Measurements from ENCODE around the gene FRMD4B. TPM values are rescaled to one million over a fixed set of nuclear protein-coding genes. Genes with fewer than 3 reads are reported as not detected.

Gene FRMD4B
- total RNA-seq, 1 donor from 2014 or later = 7.5 TPM

DNA sequence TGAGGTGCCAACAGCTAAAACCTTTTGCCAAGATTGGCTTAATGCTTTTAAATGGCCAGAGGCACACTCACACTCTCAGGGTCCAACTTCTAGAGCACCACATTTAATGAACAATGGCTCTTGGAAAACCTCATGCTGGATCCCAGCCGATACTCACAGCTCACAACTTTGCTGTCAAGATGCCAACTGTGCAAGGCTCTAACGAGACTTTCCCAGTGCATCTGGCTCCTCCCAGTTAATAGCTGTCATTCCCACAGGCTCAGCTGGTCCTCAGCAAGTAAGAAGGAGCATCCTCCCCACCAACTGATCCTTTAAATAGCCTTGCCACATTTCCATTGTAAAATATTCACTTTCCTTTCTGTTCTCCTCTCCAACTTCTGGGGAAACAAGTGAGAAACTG lies 20.3 kb upstream of the FRMD4B start:
- DNase-seq (ENCODE audit: low read depth) = peak; percentile 68

DNA sequence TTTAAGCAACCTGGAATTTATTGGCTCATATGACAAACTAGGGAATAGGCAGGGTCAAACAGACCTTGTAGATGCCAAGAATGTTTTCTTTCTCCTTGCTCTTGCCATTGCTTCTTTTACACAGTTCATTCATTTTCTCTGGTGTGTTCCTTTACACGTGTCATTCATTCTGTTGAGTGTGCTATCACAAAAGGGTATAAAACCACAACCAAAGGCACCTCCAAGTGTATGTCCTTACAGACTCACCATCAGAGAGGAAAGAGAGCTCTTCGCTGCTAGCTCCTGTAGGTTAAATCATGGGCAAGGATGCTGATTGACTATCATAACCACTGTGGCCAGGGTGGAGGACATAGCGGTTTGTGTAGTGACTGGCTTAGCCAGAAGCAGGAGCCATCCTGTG lies 19.2 kb upstream of the FRMD4B start:
- no peak for DNase-seq (ENCODE audit: low read depth)

DNA sequence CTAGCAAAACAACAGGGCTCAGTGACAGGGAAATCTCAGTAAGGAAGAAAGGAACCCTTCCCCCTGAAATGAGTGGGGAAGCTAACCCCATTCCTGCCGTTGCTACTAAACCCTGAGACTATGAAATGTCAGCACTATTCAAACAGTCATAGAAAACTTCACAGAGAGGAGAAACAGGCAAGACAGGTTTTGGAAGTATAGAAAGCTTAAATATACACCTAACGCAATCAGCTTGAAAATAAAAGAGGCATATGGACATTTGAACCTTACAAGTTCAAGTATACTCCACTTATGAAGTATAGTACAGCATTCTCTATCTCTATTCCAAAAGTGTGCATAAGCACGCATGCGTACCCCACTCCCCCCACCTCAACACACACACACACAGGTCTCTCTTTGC lies 17.6 kb upstream of the FRMD4B start:
- no peak for DNase-seq (ENCODE audit: low read depth)

DNA sequence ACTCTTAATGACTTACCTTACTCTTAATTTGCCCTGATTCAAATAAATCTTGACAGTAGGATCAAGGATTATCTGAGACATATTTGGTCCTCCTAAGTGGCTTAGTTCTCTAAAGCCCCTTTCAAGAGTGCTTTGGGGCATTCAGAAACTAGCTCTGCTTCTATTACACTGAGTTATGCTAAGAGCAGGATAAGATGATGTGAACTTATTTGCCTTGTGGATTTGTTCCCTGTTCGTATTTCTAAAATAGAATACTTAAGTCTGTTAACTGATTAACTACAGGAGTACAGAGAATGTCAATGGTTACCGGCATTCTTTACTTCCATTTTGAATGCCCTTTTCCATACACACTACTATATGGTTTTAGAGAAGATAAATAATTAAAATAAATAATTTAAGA lies 14.8 kb upstream of the FRMD4B start:
- DNase-seq (ENCODE audit: low read depth) = no peak

DNA sequence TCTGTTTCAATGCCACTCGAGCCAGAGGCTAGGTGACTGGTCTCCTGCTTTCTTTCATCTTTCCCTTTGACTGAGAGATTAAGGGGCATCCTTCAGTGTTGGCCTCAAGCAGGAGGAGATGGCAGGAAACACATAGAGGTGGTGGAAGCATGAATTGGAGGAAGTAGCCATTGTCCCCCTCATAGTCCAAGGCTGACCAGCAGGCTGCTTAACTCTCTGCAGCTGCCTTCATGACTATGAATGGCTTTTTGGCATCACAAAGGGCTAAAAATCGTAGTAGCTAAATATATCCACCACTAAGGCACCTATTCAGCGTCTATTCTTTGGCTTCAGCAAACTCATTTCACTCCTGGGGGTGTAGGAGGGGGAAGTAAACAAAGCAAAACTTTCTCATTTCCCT lies 7.0 kb upstream of the FRMD4B start:
- DNase-seq (ENCODE audit: low read depth) = no peak

DNA sequence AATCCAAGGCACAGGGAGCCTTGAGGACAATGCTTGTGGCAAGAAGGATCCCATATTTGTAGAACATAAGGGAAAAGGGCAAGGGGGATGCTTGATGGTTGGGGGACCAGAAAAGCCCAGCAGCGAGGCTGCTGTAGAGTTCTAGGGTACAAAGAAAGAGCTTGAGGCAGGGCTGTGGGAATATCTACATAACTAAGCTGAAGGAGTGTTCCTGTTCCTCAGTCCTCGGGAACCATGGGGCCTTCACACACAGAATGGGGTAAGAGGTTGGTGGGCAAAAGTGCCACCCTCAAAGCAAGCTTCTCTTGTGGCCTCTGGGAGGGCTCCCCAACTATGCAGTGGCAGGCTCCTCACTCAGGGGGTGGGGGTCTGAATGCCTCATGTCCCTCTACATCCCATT lies 6.5 kb upstream of the FRMD4B start:
- DNase-seq (ENCODE audit: low read depth) = no peak

DNA sequence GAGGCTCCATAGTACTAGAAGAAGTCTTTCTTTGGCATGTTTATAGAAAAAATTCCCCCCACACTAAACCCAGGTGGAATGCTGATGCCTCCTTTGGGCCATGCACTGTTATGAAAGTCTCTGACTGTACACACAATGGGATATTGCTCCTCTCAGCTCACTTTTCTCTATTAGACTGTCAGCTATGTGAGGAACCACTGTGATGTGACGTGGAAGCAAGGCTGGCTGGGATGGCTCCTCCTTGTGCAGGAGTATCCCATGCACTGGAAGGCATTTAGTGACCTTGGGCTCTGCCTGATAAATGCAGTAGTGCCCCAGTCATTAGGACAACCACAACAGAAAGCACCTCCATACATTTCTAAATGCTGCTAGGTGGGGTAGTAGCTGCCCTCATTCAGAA lies 5.7 kb upstream of the FRMD4B start:
- no peak for DNase-seq (ENCODE audit: low read depth)

DNA sequence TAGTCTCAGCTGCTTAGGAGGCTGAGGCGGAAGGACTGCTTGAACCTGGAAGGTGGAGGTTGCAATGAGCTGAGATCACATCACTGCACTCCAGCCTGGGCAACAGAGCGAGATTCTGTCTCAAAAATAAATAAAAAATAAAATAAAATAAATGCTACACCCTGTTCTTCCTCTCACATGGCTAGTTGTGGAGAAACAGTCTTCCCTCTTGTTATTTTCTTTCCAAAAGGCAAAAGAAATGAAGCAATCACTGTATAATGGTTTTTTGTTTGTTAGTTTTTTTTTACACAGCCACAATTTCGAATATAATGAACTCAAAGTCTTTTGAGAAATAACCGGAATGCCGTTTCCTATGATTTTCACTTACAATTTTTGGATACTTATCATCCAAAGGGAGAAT lies 4.9 kb upstream of the FRMD4B start:
- DNase-seq (ENCODE audit: low read depth) = no peak

DNA sequence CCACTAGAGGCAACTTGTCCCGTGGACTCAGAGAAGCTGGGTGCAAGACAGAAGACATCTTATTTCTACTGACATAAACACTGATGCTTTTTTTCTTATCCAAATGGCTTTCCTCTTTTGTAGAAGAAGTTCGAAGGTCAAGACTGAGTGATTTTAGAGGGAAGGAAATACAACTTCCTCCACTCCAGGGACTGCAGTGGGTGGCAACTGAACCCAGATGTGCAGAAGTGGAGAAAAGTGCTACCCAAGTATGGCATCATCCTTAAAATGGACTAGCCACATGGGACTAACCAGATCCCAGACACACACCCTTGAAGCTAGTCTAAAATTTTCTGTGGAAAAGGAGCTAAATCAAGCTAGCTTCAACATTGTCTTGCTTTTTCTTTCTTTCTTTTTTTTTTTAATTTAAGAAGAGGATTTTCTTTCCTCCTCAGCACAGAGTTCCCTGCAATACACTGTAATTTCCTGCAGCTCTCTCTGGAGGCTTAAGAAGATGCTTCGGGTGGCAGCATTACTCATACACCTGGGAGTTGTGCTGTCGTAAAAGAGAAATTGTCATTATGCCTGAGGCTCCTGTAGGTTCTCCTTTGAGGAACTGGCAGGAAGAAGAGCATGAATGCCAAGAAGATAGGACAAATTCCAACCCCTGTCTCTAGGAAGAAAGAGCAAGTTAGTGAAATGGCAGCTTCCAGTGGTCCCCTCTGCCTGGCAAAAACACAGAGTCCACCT lies 3.8 kb upstream of the FRMD4B start:
- DNase-seq (ENCODE audit: low read depth) = no peak

DNA sequence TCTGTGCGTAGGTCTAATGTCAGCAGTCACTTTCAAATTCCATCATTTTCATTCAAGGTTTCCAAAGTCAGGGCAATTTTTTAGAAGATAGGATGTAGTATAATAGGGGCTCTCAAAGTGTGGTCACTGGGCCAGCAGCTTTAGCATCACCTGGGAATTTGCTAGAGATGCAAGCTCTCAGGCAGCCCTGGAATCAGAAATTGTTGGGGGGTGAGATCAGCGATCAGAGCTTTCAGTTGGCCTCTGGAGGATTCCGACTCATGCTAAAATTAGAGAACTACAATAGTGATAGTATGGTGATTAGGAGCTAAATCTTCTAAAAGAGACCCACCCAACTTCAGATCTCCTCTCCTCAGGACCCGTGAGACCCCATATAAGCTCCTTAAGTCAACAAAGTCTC lies 2.4 kb upstream of the FRMD4B start:
- no peak for DNase-seq (ENCODE audit: low read depth)

DNA sequence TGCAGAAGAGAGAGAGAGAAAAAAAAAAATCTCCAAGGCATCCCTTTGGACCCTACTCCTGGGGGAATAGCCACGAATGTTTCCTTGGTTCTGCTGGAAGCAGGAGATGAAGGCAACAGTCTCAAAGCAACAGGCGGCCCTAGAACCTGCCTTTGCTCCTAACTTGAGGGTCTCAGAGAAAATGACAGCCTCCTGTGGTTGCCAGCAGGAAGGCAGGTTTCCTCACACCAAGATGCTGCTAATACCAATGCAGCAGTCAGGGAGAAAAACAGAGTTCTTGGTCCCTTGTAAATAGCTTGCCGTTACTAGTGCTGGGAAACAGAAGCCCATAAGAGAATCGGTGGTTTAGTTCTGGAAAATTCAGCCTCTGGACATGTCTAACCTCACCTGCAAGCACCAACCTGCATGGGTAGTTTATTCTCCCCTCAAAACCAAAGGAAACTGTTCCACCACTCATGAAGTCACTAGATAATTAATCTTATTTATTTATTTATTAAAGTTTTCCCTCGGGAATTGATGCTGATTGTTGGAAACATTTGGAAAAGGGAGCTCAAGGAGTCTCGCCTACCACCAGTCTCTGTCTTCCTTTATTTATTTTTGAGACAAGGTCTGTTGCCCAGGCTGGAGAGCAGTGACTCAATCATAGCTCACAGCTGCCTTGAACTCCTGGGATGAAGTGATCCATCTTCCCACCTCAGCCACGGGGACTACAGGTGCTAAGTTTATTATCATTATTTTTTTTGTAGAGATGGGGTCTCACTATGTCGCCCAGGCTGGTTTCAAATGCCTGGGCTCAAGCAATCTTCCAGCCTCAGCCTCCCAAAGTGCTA lies 883 bp upstream of the FRMD4B start:
- no peak for DNase-seq (ENCODE audit: low read depth)

DNA sequence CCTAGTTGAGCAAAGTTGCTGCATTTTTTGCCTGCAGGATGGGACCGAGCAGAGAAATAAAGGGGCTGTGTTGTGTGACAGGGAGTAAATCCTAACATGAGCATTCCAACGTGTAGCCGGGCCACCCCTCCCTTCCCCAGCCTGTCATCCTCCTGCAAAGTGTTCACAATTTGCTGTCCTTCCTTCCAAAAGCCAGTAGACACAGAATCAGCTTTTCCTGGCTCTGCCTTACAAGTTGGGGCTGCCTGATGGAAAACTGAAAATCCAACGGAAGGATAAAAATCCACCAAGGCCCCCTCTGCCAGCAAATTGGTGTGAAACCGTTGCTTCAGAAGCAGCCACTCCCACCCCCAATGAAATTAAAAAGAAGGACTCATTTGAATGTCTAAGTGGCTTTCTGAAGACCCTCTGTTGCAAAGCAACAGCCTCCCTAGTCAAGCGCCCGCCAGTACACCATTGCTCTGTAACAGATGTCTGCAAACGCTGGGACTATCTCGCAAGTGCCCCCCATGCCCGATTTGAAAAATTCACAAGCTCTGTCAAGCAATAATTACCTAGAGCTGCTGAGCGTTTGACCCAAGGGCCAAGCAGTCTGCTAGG lies 665 bp downstream of the FRMD4B start:
- DNase-seq (ENCODE audit: low read depth) = no peak

DNA sequence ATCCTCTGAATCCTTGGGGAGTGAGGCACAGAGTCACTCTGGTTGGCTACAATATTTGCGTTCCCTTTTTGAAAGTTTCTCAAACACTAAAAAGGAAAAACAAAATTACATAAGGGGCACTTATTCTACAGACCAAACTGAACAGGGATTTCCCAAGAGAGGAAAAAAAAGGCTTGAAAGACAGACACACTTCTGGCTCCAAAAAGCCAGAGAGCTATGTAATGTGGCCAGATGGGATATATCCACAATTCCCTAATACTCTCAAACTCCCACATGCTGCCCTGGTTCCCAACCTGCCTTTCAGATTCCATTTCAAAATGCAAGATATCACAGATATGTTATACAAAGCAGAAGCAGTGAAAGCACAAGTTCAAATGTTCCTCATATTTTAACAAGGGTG lies 1.6 kb downstream of the FRMD4B start:
- no peak for DNase-seq (ENCODE audit: low read depth)

DNA sequence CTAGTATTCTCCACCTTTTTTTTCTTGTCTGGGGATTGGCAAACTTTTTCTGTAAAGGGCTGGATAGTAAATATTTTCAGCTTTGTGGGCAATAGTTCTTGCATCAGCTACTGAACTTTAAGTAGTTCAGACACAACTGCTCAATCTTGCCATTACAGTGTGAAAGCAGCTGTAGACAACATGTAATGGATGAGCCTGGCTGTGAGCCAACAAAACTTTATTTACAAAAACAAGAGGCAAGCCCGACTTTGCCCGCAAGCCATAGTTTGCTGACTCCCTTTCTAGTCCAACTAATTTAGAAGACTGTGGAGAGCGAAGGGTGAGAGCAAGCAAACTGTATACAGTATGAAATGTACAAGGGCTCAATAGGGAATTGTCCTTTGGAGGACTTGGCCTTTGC lies 6.2 kb downstream of the FRMD4B start:
- peak; percentile 55 for DNase-seq (ENCODE audit: low read depth)

DNA sequence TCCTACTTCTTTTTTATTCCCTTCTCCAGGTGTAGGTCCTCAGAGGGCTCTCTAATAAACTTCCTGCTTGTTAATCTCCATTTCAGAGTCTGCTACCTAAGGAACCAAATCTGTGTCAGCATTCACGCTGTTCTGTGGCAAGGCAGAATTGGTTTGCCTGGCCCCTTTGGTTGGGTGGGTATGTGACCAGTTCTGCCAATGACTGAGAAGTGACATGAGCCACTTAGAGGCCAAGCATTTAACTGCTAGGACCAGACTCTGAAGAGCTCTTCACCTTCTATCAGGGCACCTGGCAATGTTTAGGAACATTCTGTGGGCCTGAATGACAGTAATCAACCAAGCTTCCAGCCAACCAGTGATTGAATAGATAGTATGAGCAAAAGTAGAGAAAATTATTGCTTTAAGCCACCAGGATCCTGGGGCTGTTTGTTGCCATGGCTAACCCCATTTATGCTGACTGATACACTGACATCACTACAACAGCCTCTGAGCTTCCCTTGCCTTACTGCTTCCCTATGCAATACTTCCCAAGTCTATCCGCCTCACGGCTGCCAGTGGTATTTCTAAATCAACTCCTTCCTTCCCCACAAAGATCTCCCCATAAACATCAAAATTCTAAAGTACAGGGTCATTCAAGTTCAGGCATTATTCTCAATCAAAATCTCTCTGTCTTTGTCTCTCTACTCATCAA lies 7.6 kb downstream of the FRMD4B start:
- DNase-seq (ENCODE audit: low read depth) = no peak

DNA sequence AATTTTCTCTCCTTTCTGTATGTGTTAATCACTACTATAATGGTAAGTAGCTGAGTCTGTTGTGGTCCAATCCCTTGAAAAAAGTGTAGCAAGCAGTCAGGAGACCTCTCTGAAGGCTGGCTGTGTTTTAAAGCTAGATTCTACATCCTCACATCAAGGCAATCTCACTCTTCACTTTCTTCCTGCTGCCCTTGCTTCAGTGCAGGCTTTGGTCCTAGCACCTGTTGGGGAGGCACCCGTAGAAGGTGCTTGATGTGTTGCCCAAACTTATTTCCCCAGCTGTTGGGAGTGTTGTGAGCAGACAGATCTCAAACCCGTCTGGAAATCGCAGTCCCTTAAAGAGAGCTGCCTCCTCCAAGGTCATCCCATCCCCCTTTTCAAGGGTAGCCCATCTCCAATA lies 8.6 kb downstream of the FRMD4B start:
- DNase-seq (ENCODE audit: low read depth) = no peak

DNA sequence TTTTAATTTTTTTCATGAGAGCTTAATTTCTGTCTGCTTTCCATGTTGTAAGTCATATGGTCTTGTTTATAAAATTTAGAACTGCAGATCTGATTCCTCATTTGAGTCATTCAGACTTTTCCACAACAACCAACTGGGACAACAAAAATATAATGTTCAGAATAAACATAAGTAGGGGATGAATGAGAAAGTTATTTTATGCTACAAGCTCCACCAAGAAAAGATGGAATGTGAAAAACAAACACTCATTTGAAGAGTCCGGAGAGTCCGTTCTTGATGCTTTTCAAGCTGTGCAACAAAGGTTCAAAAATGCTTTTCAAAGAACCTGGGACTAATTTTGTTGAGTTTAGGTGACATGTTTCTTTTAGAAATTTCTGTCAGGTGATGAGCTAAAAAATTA lies 9.2 kb downstream of the FRMD4B start:
- no peak for DNase-seq (ENCODE audit: low read depth)

DNA sequence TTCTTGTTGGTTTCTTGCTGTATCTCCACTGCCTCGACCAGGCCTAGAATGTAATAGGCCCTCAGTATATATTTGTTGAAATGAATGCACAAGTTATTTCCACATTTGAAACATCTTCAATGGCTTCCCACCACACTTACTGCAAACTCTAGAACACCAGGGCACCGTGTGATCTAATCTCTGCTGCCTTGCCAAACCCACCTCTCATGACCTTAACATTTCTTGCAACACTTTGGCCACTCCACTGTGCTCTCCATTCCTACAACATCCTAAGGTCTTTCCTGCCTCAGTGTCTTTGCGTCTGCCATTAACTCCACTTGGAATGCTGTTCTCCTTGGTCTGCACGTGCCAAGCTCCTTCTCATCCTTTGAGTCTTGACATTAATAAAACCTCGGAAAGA lies 14.1 kb downstream of the FRMD4B start:
- DNase-seq (ENCODE audit: low read depth) = no peak

DNA sequence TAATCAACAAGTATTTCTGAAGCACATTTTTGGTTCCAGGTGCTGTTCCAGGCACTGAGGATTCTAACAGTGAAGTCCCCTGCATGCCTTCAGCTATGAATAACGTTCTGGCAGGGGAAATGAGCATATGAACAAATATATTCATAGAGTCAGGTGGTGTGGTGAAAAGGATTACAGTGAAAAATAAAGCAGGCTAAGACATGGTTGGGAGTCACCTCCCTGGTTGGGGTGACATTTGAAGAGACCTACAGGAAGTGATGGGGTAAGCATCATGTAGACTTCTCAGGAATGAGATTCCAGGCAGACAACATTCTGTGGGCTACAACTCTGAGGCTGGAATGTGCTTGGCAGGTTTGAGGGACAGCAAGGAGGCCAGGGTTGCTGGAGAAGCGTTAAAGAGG lies 15.0 kb downstream of the FRMD4B start:
- DNase-seq (ENCODE audit: low read depth) = peak; percentile 89

DNA sequence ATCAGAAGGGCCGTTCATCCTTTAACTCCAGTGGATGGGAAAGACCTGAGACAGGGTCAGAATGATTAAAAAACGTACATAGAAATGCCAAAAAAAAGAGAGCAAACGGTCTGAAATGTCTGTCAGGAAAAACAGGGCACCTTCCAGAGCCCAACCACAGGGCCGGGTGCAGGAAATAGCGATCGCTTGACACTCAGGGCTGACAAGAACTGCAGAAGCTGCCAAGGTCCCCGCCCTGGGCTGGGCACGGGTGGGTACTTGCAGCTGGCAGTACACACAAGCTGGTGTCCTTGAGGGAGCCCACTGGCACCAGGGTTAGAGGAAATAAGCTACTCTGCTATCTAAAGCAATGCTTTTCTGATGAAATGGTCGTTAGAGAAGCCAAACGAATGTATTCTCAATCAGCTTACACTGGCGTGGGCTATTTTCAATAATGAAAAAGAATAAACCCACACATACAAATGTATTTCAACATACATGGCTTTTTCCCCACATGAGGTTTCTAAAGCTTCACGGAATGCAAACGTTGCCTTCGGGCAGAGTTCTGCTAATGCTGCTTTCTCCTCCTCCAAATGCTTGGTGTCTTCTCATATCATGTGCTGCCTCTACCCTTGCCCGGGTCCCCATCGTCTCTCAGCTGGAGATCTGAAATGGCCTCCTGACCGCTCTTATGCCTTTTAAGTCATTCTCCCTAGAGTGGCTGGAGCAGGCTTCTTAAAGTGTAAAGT lies 15.6 kb downstream of the FRMD4B start:
- DNase-seq (ENCODE audit: low read depth) = peak; percentile 91

DNA sequence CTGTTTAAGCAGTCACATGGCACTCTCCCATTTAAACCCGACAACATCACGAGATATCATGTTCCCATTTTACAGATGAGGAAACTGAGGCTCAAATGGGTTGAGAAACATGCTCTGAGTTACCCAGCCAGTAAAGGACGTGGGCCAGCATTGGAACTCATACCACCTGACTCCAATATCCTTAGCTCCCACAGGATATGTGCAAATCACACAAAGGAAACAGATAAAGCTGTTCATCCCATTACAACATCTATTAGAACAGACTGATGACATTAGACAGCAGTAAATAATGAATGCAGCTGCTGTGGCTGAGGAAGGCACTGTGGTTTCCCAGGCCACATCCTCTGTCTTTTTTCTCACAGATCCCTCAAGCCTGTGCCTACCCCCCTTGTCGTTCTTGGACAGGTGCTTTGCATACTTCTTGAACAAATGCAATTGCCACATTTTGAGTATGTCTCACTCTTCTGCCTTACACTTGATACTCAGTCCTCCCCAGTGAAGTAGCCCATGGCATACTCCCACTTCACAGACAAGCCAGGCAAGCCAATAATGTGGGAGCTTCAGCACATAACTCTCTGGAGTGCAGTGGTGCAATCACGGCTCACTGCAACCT lies 17.7 kb downstream of the FRMD4B start:
- peak; percentile 97 for DNase-seq (ENCODE audit: low read depth)
